ENCODE measurements around the gene STXBP2.

DNA sequence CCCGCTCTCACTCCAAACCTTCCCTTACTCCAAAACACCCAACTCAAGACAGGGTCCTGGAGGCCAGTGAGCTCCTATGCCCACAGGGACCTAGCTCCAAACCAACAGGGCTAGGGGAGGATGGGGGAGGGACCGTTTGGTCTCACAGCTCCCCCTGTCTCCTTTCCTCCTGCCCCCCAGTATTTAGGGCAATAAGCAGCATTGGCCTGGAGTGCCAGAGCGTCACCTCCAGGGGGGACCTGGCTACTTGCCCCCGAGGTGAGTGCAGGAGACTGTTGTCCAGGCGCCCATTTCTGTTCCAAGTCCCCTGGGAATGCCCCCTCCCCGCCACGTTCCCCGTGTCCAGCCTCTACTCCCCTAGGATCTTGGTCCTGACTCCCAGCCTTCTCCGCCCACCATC, 32.7 kb downstream of the STXBP2 start:
- TF ChIP-seq TAF1 (IDR thresholded peaks at IDR 0.05; ENCODE audit: borderline replicate concordance, low read depth, low read length), result no peak
- no peak for TF ChIP-seq POLR2A (IDR thresholded peaks at IDR 0.05; ENCODE audit: low read depth, low read length)
